GM23338 (cell line): Measurements from ENCODE around the gene STX16. TPM values are rescaled to one million over a fixed set of nuclear protein-coding genes. Genes with fewer than 3 reads are reported as not detected.
A peak's percentile ranks its signal among the peaks of the same experiment; 100 is the strongest.

Experiments
- ATAC-seq: fragments of 200-7000 bp; cut with Tn5 transposase; 3 replicates; pipeline ENCODE4 v1.9.1; 2020
- DNase-seq: peaks from one replicate; pipeline ENCODE4 v3.0.0-alpha.2; 2015; ENCODE audit warnings: low spot score
- H2AFZ ChIP-seq: fragments of 200-600 bp; sonication (generic); 2 replicates; pipeline ENCODE4 v1.8.0; 2016; ENCODE audit warnings: antibody characterized with exemption, mild to moderate bottlenecking, moderate library complexity
- H3F3A ChIP-seq: fragments of 200-600 bp; sonication (generic); replicated peaks from 2 replicates; pipeline ENCODE4 v1.8.0; 2017; ENCODE audit warnings: antibody characterized with exemption, mixed run types, low read depth
- H3K27ac ChIP-seq: fragments of 200-600 bp; sonication (generic); 2 replicates; pipeline ENCODE4 v1.6.1; 2016; ENCODE audit warnings: low read depth
- H3K27me3 ChIP-seq: fragments of 200-600 bp; sonication (generic); 2 replicates; pipeline ENCODE4 v1.8.0; 2016; ENCODE audit warnings: mild to moderate bottlenecking, mixed run types, moderate library complexity; ENCODE audit not compliant: insufficient read depth
- H3K36me3 ChIP-seq: fragments of 200-600 bp; sonication (generic); 2 replicates; pipeline ENCODE4 v1.8.0; 2016; ENCODE audit warnings: mild to moderate bottlenecking; ENCODE audit not compliant: insufficient read depth
- H3K4me1 ChIP-seq: fragments of 200-600 bp; sonication (generic); 2 replicates; pipeline ENCODE4 v1.8.0; 2016; ENCODE audit warnings: mild to moderate bottlenecking, moderate library complexity; ENCODE audit not compliant: insufficient read depth
- H3K4me2 ChIP-seq: fragments of 200-600 bp; sonication (generic); 2 replicates; pipeline ENCODE4 v1.7.1; 2017; ENCODE audit warnings: mixed run types
- H3K4me3 ChIP-seq: fragments of 200-600 bp; sonication (generic); 2 replicates; pipeline ENCODE4 v1.6.1; 2016; ENCODE audit warnings: mixed run types
- H3K79me2 ChIP-seq: fragments of 200-600 bp; sonication (generic); replicated peaks from 2 replicates; pipeline ENCODE4 v1.8.0; 2017; ENCODE audit warnings: mild to moderate bottlenecking; ENCODE audit not compliant: insufficient read depth
- H3K9me2 ChIP-seq: fragments of 200-600 bp; sonication (generic); 2 replicates; pipeline ENCODE4 v1.8.0; 2017; ENCODE audit not compliant: insufficient read depth
- H4K20me1 ChIP-seq: fragments of 200-600 bp; sonication (generic); replicated peaks from 2 replicates; pipeline ENCODE4 v1.8.0; 2017; ENCODE audit warnings: mild to moderate bottlenecking; ENCODE audit not compliant: insufficient read depth
- H3K27ac Mint-ChIP-seq: 2 replicates; pipeline ENCODE4 v1.8.0; 2020; ENCODE audit warnings: inconsistent platforms, mild to moderate bottlenecking, moderate library complexity, mixed read lengths
- H3K27me3 Mint-ChIP-seq: 3 replicates; pipeline ENCODE4 v1.8.0; 2022; ENCODE audit warnings: low read depth, mild to moderate bottlenecking, moderate library complexity, mixed read lengths, inconsistent platforms; ENCODE audit not compliant: insufficient read depth, poor library complexity
- H3K36me3 Mint-ChIP-seq: 3 replicates; pipeline ENCODE4 v1.8.0; 2021; ENCODE audit warnings: low read depth, mild to moderate bottlenecking, inconsistent platforms, moderate library complexity, mixed read lengths
- H3K4me1 Mint-ChIP-seq: 3 replicates; pipeline ENCODE4 v1.8.0; 2020; ENCODE audit warnings: mild to moderate bottlenecking, inconsistent platforms, mixed read lengths
- H3K4me3 Mint-ChIP-seq: 3 replicates; pipeline ENCODE4 v1.8.0; 2021; ENCODE audit warnings: moderate library complexity, mild to moderate bottlenecking, inconsistent platforms, mixed read lengths
- H3K9me3 Mint-ChIP-seq: 3 replicates; pipeline ENCODE4 v1.8.0; 2020; ENCODE audit warnings: moderate library complexity, mild to moderate bottlenecking, inconsistent platforms, mixed read lengths
- CTCF ChIP-seq, 2 experiments: fragments of 200-600 bp in 1 of 2; sonication (generic) in 1 of 2; conservative IDR thresholded peaks; 2 replicates each; pipeline versions ENCODE4 v1.5.1 to v1.6.1; 2016 to 2017; ENCODE audit warnings: antibody characterized with exemption in 2 of 2, low read depth in 2 of 2, mild to moderate bottlenecking in 2 of 2, moderate library complexity in 1 of 2
- ETS1 ChIP-seq: IDR thresholded peaks from 2 replicates; pipeline ENCODE4 v1.6.1; 2016; ENCODE audit warnings: antibody characterized with exemption
- EZH2phosphoT487 ChIP-seq: fragments of 200-600 bp; sonication (generic); IDR thresholded peaks from one replicate; pipeline ENCODE4 v1.8.1; 2018; ENCODE audit warnings: antibody characterized with exemption; ENCODE audit not compliant: unreplicated experiment
- ZNF462 ChIP-seq: fragments of 250-450 bp; sonication (Bioruptor Pico); IDR thresholded peaks from 2 replicates; pipeline ENCODE4 v1.5.0; 2020; ENCODE audit warnings: mild to moderate bottlenecking, moderate library complexity
- polyA plus RNA-seq: library from polyadenylated mRNA; unstranded; fragments of >200 nt; fragmentation: Nextera tagmentation; extraction: Ambion mirVana; gene quantifications from 2 replicates; pipeline ENCODE4 v1.2.1, GENCODE V29; 2016
- total RNA-seq: library from RNA; depleted of rRNA; stranded (reverse); fragments of >200 nt; shearing (Covaris generic); gene quantifications from 2 replicates; pipeline ENCODE4 v1.2.3, GENCODE V29; 2014

The STX16 gene
- total and polyA plus RNA-seq, 2 experiments from 2014 or later, result 31.2 to 70.5 TPM

- TF ChIP-seq CTCF (conservative IDR thresholded peaks at IDR 0.05; ENCODE audit: low read depth in 2 of 2) (no peak), ETS1 (no peak), EZH2phosphoT487 (no peak)
Observed at GRCh38 chr20:58694241-58695083, 43.4 kb downstream of the STX16 start (continued).

GRCh38 chr20:58695084-58695722, 44.1 kb downstream of the STX16 start:
- ATAC-seq, result no peak
- peaks cover 22% of the 10 kb centered on the region for H3K36me3 Mint-ChIP-seq
- no peaks in the 10 kb centered on the region for H3K9me2 ChIP-seq
- H3K79me2 ChIP-seq, result no peaks in the 10 kb centered on the region
- H2AFZ ChIP-seq, result no peak overlapping the region
- no peaks in the 10 kb centered on the region; the same call in 1 of the 2 replicates for H3K36me3 ChIP-seq
- no peaks in the 10 kb centered on the region for H4K20me1 ChIP-seq
- peaks cover 10% of the 10 kb centered on the region for H3K27me3 Mint-ChIP-seq
- no peak overlapping the region for H3K27ac Mint-ChIP-seq
- peaks cover 18% of the 10 kb centered on the region for H3F3A ChIP-seq
- peak in 1 of 2 experiments; percentile 45; a peak in 1 of 4 replicates for TF ChIP-seq CTCF (conservative IDR thresholded peaks at IDR 0.05; ENCODE audit: low read depth in 2 of 2)
- no peak for TF ChIP-seq ZNF462 (CRISPR knock-in tag)
- H3K27me3 ChIP-seq, result no peaks in the 10 kb centered on the region
- peaks cover 22% of the 10 kb centered on the region for H3K4me1 ChIP-seq
- no peak overlapping the region for H3K4me2 ChIP-seq
- DNase-seq, result no peak
- H3K4me3 Mint-ChIP-seq, result no peak overlapping the region
- peaks cover 32% of the 10 kb centered on the region for H3K4me1 Mint-ChIP-seq
- no peak overlapping the region for H3K4me3 ChIP-seq
- H3K9me3 Mint-ChIP-seq, result no peaks in the 10 kb centered on the region
- H3K27ac ChIP-seq, result no peak overlapping the region
